HepG2 (cell line): Measurements from ENCODE around the gene SNX7. TPM values are rescaled to one million over a fixed set of nuclear protein-coding genes. Genes with fewer than 3 reads are reported as not detected.

Experiments
- ATAC-seq: fragments of 200-7000 bp; cut with Tn5 transposase; 3 replicates; pipeline ENCODE4 v1.9.1; 2020; ENCODE audit warnings: mild to moderate bottlenecking, moderate library complexity
- BruUV-seq: library from RNA; stranded (reverse); fragments of 400-500 nt; replicated peaks from 2 replicates; lab custom pipeline; 2021; lab: Mats Ljungman, UMichigan
- CTCF ChIA-PET: fragments of 300-600 bp; formaldehyde crosslinking; extraction: SDS; loops from one replicate; lab custom pipeline; 2021; ENCODE audit warnings: low total read pairs, inconsistent platforms, low intra/inter-chr PET ratio; lab: Yijun Ruan, JAX
- POLR2A ChIA-PET: fragments of 350-600 bp; sonication (Branson Sonifier 250); formaldehyde crosslinking; loops from one replicate; lab custom pipeline; 2020; ENCODE audit warnings: antibody characterized with exemption, inconsistent platforms; lab: Yijun Ruan, JAX
- DNase-seq: peaks from one replicate; pipeline ENCODE4 v3.0.0-alpha.2; 2015; ENCODE audit warnings: low spot score
- FAIRE-seq: peaks from 3 replicates; lab custom pipeline; 2011; peaks lifted over from hg19 to GRCh38; lab: Jason Lieb, UNC
- H2AFZ ChIP-seq: one replicate; pipeline ENCODE4 v1.6.1; 2011; ENCODE audit warnings: low read length, inconsistent platforms
- H3K27ac ChIP-seq: fragments of 300-600 bp; 3 replicates; pipeline ENCODE4 v1.8.0; 2011; ENCODE audit warnings: mixed run types, mild to moderate bottlenecking, mixed read lengths, low read length, inconsistent platforms; ENCODE audit not compliant: insufficient read depth; ENCODE audit errors: extremely low read length
- H3K27me3 ChIP-seq, 2 experiments: fragments of 200-600 bp in 1 of 2; 2 replicates in 1 of 2; 3 replicates in 1 of 2; pipeline versions ENCODE4 v1.6.0 to v1.8.0; 2011; ENCODE audit warnings: low read length in 2 of 2, mild to moderate bottlenecking in 2 of 2, moderate library complexity in 2 of 2, inconsistent platforms in 1 of 2; ENCODE audit not compliant: insufficient read depth in 2 of 2, control insufficient read depth in 1 of 2
- H3K36me3 ChIP-seq, 2 experiments: fragments of 200-600 bp in 1 of 2; replicated peaks in 1 of 2; 2 replicates in 1 of 2; 3 replicates in 1 of 2; pipeline versions ENCODE4 v1.5.1 to v1.8.0; 2011; ENCODE audit warnings: low read length in 2 of 2, inconsistent platforms in 1 of 2; ENCODE audit not compliant: insufficient read depth in 2 of 2, control insufficient read depth in 1 of 2
- H3K4me1 ChIP-seq: 2 replicates; pipeline ENCODE4 v1.5.1; 2012; ENCODE audit warnings: low read length, inconsistent platforms; ENCODE audit not compliant: insufficient read depth
- H3K4me2 ChIP-seq: 2 replicates; pipeline ENCODE4 v1.6.0; 2011; ENCODE audit warnings: low read depth, low read length, inconsistent platforms
- H3K4me3 ChIP-seq, 3 experiments: fragments of 200-600 bp in 1 of 3; sonication (generic), shearing (Covaris generic) in 1 of 3; replicated peaks in 1 of 3; 2 replicates each; pipeline ENCODE4 v1.5.1; 2011 to 2016; ENCODE audit warnings: low read length in 3 of 3, inconsistent platforms in 2 of 3, low read depth in 2 of 3, mild to moderate bottlenecking in 2 of 3, control low read depth in 1 of 3, mixed read lengths in 1 of 3; ENCODE audit not compliant: insufficient read depth in 1 of 3
- H3K79me2 ChIP-seq: one replicate; pipeline ENCODE4 v1.6.1; 2011; ENCODE audit warnings: low read length, inconsistent platforms; ENCODE audit not compliant: insufficient read depth
- H3K9ac ChIP-seq: 2 replicates; pipeline ENCODE4 v1.6.0; 2011; ENCODE audit warnings: mild to moderate bottlenecking, low read depth, low read length, inconsistent platforms; ENCODE audit not compliant: insufficient read depth
- H3K9me3 ChIP-seq: 2 replicates; pipeline ENCODE4 v1.5.1; 2012; ENCODE audit warnings: mild to moderate bottlenecking, low read length
- H4K20me1 ChIP-seq: 2 replicates; pipeline ENCODE4 v1.6.0; 2011; ENCODE audit warnings: inconsistent platforms, mild to moderate bottlenecking, low read length, moderate library complexity; ENCODE audit not compliant: insufficient read depth
- CHD2 ChIP-seq: IDR thresholded peaks from 2 replicates; pipeline ENCODE4 v1.6.1; 2011; ENCODE audit warnings: low read depth, low read length, improper control_type of control experiment
- CSRNP2 ChIP-seq: sonication (generic); formaldehyde crosslinking; conservative IDR thresholded peaks from 2 replicates; pipeline ENCODE4 v1.8.0; 2022; ENCODE audit warnings: low read depth, missing genetic modification reagents
- MIER2 ChIP-seq: IDR thresholded peaks from 2 replicates; pipeline ENCODE4 v1.6.1; 2016; ENCODE audit warnings: missing biosample characterization, missing genetic modification reagents
- NR3C1 ChIP-seq: sonication (generic); formaldehyde crosslinking; IDR thresholded peaks from 2 replicates; pipeline ENCODE4 v1.4.0; 2020; ENCODE audit warnings: missing genetic modification reagents
- POGK ChIP-seq: sonication (generic); formaldehyde crosslinking; conservative IDR thresholded peaks from 2 replicates; pipeline ENCODE4 v1.8.0; 2022; ENCODE audit warnings: mild to moderate bottlenecking, moderate library complexity, missing genetic modification reagents
- YEATS4 ChIP-seq: sonication (generic); formaldehyde crosslinking; IDR thresholded peaks from 2 replicates; pipeline ENCODE4 v1.4.0; 2020; ENCODE audit warnings: missing genetic modification reagents, borderline replicate concordance
- YY1 ChIP-seq: IDR thresholded peaks from 2 replicates; pipeline ENCODE4 v1.6.1; 2011; ENCODE audit warnings: low read length, low read depth, moderate library complexity, mild to moderate bottlenecking; ENCODE audit not compliant: insufficient read depth, insufficient replicate concordance
- ZNF644 ChIP-seq: IDR thresholded peaks from 2 replicates; pipeline ENCODE4 v1.6.1; 2016; ENCODE audit warnings: low read depth
- ZNF674 ChIP-seq: sonication (generic); formaldehyde crosslinking; IDR thresholded peaks from 2 replicates; pipeline ENCODE4 v1.5.0; 2020; ENCODE audit warnings: low read depth, mild to moderate bottlenecking, missing genetic modification reagents
- ZNF761 ChIP-seq: sonication (generic); formaldehyde crosslinking; conservative IDR thresholded peaks from 2 replicates; pipeline ENCODE4 v1.4.0; 2020; ENCODE audit warnings: mild to moderate bottlenecking, missing genetic modification reagents
- WGBS: methylation state at CpG from one replicate; pipeline ENCODE4 v1.1.6; 2017; ENCODE audit warnings: low lambda C conversion rate; 5-methylcytosine and 5-hydroxymethylcytosine counted together
- in situ Hi-C: cut with HindIII; loops from 2 replicates; pipeline ENCODE4 v1.10.0; 2017; ENCODE audit warnings: low pct_unique_long_range_greater_than_20kb; ENCODE audit not compliant: extremely low pct_ligation_motif_present
- intact Hi-C: fragments of 100-400 bp; cut with micrococcal nuclease; formaldehyde crosslinking; loops from one replicate; pipeline ENCODE4 v1.10.0; 2022; ENCODE audit not compliant: unreplicated experiment
- polyA plus RNA-seq, 8 experiments: library from polyadenylated mRNA; depleted of rRNA in 3 of 8; stranded (reverse) in 7 of 8; unstranded in 1 of 8; fragments of >200 nt; fragmentation: Illumina TruSeq in 4 of 8; extraction: Trizol in 4 of 8; gene quantifications; 2 replicates each; pipeline versions ENCODE4 v1.2.1 to v1.2.3, GENCODE V29; 2011 to 2016; ENCODE audit warnings: low read depth in 4 of 8, missing spikeins in 1 of 8, mixed read lengths in 1 of 8; ENCODE audit not compliant: insufficient read depth in 1 of 8
- total RNA-seq, 5 experiments: library from RNA; depleted of rRNA; stranded (reverse); fragments of >200 nt; fragmentation: Illumina TruSeq; extraction: Trizol; gene quantifications; 2 replicates each; pipeline ENCODE4 v1.2.3, GENCODE V29; 2016; ENCODE audit warnings: low read depth in 1 of 5
- TF ChIP-seq, protein P1 (sequence below): sonication (generic); formaldehyde crosslinking; IDR thresholded peaks from 2 replicates; pipeline ENCODE4 v1.4.0; 2020; ENCODE audit warnings: missing genetic modification reagents, mild to moderate bottlenecking, borderline replicate concordance
- TF ChIP-seq, protein P2 (sequence below): sonication (generic); formaldehyde crosslinking; IDR thresholded peaks from 2 replicates; pipeline ENCODE4 v1.5.1; 2020; ENCODE audit warnings: missing genetic modification reagents, mild to moderate bottlenecking, borderline replicate concordance

Gene SNX7
- total and polyA plus RNA-seq, 2 of the 13 experiments (the other 11 are each of a cell fraction or from before 2014, with no cell fraction given): 14.3 to 33.5 TPM

DNA sequence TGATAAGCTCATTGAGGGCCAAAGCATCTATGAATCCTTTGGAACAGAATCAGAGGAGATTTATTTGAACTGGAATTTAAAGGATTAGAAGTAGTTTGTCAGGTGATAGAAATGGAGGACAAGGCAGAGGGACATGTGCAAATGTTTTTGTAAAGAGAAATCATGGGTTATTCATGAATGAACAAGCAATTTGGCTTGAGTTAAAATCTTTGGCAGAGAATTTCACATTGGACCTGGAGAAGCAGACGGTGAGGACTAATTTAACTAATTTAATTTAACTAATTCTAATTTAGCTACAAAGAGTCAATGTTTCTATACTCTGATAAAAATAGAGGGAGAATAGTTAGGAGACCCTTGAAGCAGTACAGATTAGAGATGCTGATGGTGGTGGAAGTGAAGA lies 36.3 kb downstream of the SNX7 start:
- POLR2A ChIA-PET: no interaction called here
- Histone ChIP-seq H3K36me3 (peaks cover 1 to 4% of the 10 kb centered on the region in 2 experiments; a peak in 3 of 5 replicates), H3K27me3 (no peaks in the 10 kb centered on the region; a peak in 1 of 5 replicates), H2AFZ (no peak overlapping the region), H3K4me1 (no peaks in the 10 kb centered on the region), H3K27ac (no peak overlapping the region), H3K4me3 (no peak overlapping the region), H4K20me1 (no peaks in the 10 kb centered on the region), H3K79me2 (no peaks in the 10 kb centered on the region), H3K4me2 (no peak overlapping the region), H3K9ac (no peak overlapping the region), H3K9me3 (no peaks in the 10 kb centered on the region)
- BruUV-seq: no TSS peak
- TF ChIP-seq ZNF674 (no peak), YY1 (no peak), NR3C1 (CRISPR knock-in tag) (no peak), YEATS4 (CRISPR knock-in tag) (no peak), ZNF644 (CRISPR knock-in tag) (no peak), CSRNP2 (CRISPR knock-in tag) (no peak), MIER2 (CRISPR knock-in tag) (no peak), CHD2 (no peak), POGK (CRISPR knock-in tag) (no peak), ZNF761 (CRISPR knock-in tag) (no peak)
- TF ChIP-seq, protein P1, sequence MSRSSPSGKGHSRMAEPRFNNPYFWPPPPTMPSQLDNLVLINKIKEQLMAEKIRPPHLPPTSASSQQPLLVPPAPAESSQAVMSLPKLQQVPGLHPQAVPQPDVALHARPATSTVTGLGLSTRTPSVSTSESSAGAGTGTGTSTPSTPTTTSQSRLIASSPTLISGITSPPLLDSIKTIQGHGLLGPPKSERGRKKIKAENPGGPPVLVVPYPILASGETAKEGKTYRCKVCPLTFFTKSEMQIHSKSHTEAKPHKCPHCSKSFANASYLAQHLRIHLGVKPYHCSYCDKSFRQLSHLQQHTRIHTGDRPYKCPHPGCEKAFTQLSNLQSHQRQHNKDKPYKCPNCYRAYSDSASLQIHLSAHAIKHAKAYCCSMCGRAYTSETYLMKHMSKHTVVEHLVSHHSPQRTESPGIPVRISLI (CRISPR knock-in tag): no peak
- TF ChIP-seq, protein P2, sequence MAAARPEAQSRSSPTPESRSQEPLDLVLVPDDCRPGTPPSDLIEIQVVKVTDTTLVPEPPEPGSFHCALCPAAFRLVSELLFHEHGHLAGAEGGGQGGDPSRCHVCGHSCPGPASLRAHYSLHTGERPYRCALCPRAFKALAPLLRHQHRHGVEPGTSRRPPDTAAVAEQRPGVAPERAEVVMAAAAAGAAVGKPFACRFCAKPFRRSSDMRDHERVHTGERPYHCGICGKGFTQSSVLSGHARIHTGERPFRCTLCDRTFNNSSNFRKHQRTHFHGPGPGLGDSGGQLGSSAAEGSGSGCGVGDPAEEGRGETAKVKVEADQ (CRISPR knock-in tag): no peak
- in situ Hi-C loops: no loop called here
- FAIRE-seq: no peak
- 97% methylated on average over 1 of the region's 1 CpG for WGBS
- intact Hi-C loops: loop anchor here (5.0 kb wide), 1 partner anchor 35 kb away; the partner anchor contains the start of gene SNX7
- CTCF ChIA-PET: no interaction called here
- no peak for DNase-seq
- no peak for ATAC-seq
